ENCODE results near the gene NRF1. TPM values are rescaled to one million over a fixed set of nuclear protein-coding genes. Genes with fewer than 3 reads are reported as not detected.

Gene NRF1
- total RNA-seq, 1 experiment from 2014 or later = 19.3 TPM

GRCh38 chr7:129690701-129691100 lies 79.2 kb downstream of the NRF1 start:
- Mint-ChIP-seq H3K27me3 (ENCODE audit: low read depth) (no peaks in the 10 kb centered on the region), H3K9me3 (no peaks in the 10 kb centered on the region), H3K4me3 (no peak overlapping the region), H3K27ac (no peak overlapping the region), H3K4me1 (peaks cover 4 to 5% of the 10 kb centered on the region in 2 experiments; a peak in 1 of 4 replicates), H3K36me3 (ENCODE audit: insufficient read depth in 1 of 3, low read depth in 3 of 3) (peaks cover 12 to 43% (median 31%) of the 10 kb centered on the region in 3 experiments; a peak in 6 of 7 replicates)
- Histone ChIP-seq H3K79me1 (ENCODE audit: insufficient read depth, low read depth, low read length, poor library complexity, severe bottlenecking) (no peaks in the 10 kb centered on the region), H2AFZ (ENCODE audit: low read length) (no peak overlapping the region), H3K4me1 (ENCODE audit: insufficient read depth, low read length) (no peaks in the 10 kb centered on the region), H3K4ac (ENCODE audit: low read depth, low read length) (no peak overlapping the region), H3K9me3 (ENCODE audit: control insufficient read depth, low read depth, low read length) (no peaks in the 10 kb centered on the region), H3T11ph (ENCODE audit: low read length) (no peak overlapping the region), H3K27ac (ENCODE audit: insufficient read length, low read depth, low read length) (no peak overlapping the region), H2BK120ac (ENCODE audit: low read depth, low read length, poor library complexity, severe bottlenecking) (no peak overlapping the region), H2AK5ac (ENCODE audit: insufficient read length, low read length) (no peak overlapping the region), H3K56ac (ENCODE audit: insufficient read length, low read depth, low read length) (no peak overlapping the region), H3K27me3 (ENCODE audit: insufficient read depth, low read length) (no peaks in the 10 kb centered on the region), H3K79me2 (ENCODE audit: insufficient read depth, low read length) (no peaks in the 10 kb centered on the region), H3K23me2 (ENCODE audit: insufficient read length, low read depth, low read length, poor library complexity, severe bottlenecking) (no peaks in the 10 kb centered on the region), H3K23ac (ENCODE audit: insufficient read length, low read depth, low read length) (no peak overlapping the region), H2BK5ac (ENCODE audit: insufficient read length, low read length) (no peak overlapping the region), H4K5ac (ENCODE audit: insufficient read length, low read depth, low read length) (no peak overlapping the region), H3K9ac (ENCODE audit: extremely low read depth, insufficient read length, low read length) (no peak overlapping the region), H2BK20ac (ENCODE audit: low read depth, low read length, poor library complexity, severe bottlenecking) (no peak overlapping the region), H4K20me1 (ENCODE audit: control insufficient read depth, insufficient read depth, insufficient read length) (no peaks in the 10 kb centered on the region), H2BK15ac (ENCODE audit: low read depth, low read length) (no peak overlapping the region), H3K4me2 (ENCODE audit: insufficient read depth, insufficient read length, low read length) (no peak overlapping the region), H2BK12ac (ENCODE audit: insufficient read length, low read depth, low read length) (no peak overlapping the region), H4K91ac (ENCODE audit: insufficient read length, low read depth, low read length) (no peak overlapping the region), H4K8ac (replicated peaks; ENCODE audit: insufficient read length, low read depth, low read length) (no peak overlapping the region), H3K14ac (ENCODE audit: insufficient read depth, low read length) (no peak overlapping the region), H3K18ac (ENCODE audit: insufficient read length, low read depth, low read length) (no peak overlapping the region)
- no CpG with 5 or more reads among the region's 4 CpGs for WGBS (ENCODE audit: extremely low coverage, insufficient read length, low lambda C conversion rate)
- no peak for DNase-seq
- TF ChIP-seq, protein P1, sequence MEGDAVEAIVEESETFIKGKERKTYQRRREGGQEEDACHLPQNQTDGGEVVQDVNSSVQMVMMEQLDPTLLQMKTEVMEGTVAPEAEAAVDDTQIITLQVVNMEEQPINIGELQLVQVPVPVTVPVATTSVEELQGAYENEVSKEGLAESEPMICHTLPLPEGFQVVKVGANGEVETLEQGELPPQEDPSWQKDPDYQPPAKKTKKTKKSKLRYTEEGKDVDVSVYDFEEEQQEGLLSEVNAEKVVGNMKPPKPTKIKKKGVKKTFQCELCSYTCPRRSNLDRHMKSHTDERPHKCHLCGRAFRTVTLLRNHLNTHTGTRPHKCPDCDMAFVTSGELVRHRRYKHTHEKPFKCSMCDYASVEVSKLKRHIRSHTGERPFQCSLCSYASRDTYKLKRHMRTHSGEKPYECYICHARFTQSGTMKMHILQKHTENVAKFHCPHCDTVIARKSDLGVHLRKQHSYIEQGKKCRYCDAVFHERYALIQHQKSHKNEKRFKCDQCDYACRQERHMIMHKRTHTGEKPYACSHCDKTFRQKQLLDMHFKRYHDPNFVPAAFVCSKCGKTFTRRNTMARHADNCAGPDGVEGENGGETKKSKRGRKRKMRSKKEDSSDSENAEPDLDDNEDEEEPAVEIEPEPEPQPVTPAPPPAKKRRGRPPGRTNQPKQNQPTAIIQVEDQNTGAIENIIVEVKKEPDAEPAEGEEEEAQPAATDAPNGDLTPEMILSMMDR (conservative IDR thresholded peaks at IDR 0.05) = no peak
